ENCODE measurements around the gene FUT2.

DNA sequence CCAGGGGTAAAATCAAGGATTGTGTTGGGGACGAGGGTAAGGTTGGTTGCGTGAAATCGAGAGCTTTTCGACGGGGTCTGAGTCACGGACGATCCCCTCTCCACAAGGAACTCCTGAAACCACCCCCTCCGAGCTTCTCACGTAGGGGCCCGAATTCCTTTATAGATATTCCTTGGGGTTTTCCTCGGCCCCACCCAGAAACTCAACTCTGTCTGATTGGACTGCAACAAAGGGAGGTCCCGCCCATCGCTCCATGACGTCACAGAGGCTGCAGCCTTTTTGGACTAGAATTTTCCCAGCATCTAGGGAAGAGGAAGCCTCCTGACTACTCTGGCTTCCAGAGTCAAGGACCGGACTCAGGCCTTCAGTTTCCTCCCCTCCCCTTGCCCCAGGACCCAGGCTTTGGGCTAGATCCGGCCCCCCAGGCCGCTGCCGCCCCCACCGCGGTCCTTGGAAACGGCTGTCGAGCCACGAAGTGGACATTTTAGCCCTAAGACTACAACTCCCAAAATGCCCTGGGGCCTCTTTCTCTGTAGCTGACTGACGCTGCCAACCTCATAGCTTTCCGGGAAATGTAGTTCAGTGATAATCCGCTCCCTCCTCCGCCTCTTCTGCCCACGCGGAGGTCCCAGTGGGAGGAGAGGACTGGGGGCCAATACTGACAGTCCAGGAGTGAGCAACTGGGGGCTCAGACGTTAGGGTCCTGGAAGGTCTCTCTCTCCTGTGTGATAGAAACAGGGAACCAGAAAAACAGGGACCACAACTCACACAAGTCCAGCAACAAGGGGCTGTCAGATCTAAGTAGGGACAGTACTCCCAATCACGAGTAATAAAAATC is 51.2 kb downstream of the FUT2 start, which contains the start of gene IZUMO1:
- TF ChIP-seq, protein P1, sequence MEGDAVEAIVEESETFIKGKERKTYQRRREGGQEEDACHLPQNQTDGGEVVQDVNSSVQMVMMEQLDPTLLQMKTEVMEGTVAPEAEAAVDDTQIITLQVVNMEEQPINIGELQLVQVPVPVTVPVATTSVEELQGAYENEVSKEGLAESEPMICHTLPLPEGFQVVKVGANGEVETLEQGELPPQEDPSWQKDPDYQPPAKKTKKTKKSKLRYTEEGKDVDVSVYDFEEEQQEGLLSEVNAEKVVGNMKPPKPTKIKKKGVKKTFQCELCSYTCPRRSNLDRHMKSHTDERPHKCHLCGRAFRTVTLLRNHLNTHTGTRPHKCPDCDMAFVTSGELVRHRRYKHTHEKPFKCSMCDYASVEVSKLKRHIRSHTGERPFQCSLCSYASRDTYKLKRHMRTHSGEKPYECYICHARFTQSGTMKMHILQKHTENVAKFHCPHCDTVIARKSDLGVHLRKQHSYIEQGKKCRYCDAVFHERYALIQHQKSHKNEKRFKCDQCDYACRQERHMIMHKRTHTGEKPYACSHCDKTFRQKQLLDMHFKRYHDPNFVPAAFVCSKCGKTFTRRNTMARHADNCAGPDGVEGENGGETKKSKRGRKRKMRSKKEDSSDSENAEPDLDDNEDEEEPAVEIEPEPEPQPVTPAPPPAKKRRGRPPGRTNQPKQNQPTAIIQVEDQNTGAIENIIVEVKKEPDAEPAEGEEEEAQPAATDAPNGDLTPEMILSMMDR (optimal IDR thresholded peaks at IDR 0.05 in 1 of 3, IDR thresholded peaks at IDR 0.05 in 1 of 3, conservative IDR thresholded peaks at IDR 0.05 in 1 of 3; ENCODE audit: extremely low read depth in 1 of 3, insufficient read depth in 2 of 3, low read length in 3 of 3), result no peak
- no peak for TF ChIP-seq EZH2 (IDR thresholded peaks at IDR 0.05; ENCODE audit: low read length)

Measured in keratinocyte (primary cell).